Activated T-cell treated with anti-CD3 and anti-CD28 coated beads, Interleukin-2, amount 50 U/mL, for 1 hour (primary cell): Measurements from ENCODE around the gene PTPRU.

ENCODE experiments used
- DNase-seq: peaks from one replicate; pipeline ENCODE4 v3.0.0-alpha.2; 2020

Gene PTPRU

GRCh38 chr1:29247571-29248273, 11.4 kb downstream of the PTPRU start:
- DNase-seq = no peak

DNA sequence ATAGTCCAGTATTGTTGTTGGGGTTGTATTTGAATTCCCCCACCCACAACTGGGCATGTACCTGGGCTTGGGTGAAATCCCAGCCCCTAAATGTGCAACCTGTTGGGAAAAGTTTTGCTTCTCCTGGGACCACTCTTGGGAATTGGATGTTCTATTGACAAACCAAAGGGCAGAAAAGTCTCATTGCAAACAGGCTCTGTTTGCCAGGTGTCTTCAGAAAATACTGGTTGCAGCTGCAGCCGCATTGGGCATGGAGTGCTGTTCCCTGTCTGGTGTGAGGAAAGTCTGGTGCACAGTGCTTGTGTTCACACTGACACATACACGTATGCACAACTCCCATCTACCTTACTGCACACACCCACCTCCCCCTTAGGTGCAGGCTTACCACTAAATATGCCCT, 12.1 kb downstream of the PTPRU start:
- DNase-seq = no peak

GRCh38 chr1:29249170-29249691, 12.9 kb downstream of the PTPRU start:
- DNase-seq = no peak

DNA sequence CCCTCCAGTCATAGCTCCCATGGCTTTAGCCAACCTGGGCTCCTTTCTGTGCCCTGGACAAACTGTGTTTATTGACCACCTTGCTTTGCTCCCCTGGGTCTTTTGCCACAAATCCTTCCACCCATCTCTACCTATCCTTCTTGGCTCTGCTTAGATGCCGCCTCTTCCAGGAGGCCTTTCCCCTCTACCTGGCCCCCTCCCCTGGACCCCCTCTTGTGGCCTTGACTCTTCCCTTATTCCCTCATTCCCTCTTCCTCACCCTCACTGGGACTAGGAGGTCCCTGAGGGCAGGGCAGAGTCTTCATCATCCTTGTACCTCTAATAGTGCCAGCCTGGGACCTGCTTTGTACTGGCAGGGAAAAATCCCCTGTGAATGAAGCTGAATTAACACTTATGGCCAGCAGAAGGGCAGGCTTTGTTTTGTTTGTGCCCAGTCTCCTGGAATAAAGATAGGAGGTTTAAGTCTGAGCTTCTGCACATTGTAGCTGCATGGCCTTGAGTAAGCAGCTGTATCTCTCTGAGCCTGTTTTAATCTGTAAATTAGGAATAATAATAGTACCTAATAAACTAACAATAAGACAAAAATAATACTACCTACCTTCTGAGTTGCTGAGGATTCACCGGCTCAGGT, 13.7 kb downstream of the PTPRU start:
- no peak for DNase-seq

DNA sequence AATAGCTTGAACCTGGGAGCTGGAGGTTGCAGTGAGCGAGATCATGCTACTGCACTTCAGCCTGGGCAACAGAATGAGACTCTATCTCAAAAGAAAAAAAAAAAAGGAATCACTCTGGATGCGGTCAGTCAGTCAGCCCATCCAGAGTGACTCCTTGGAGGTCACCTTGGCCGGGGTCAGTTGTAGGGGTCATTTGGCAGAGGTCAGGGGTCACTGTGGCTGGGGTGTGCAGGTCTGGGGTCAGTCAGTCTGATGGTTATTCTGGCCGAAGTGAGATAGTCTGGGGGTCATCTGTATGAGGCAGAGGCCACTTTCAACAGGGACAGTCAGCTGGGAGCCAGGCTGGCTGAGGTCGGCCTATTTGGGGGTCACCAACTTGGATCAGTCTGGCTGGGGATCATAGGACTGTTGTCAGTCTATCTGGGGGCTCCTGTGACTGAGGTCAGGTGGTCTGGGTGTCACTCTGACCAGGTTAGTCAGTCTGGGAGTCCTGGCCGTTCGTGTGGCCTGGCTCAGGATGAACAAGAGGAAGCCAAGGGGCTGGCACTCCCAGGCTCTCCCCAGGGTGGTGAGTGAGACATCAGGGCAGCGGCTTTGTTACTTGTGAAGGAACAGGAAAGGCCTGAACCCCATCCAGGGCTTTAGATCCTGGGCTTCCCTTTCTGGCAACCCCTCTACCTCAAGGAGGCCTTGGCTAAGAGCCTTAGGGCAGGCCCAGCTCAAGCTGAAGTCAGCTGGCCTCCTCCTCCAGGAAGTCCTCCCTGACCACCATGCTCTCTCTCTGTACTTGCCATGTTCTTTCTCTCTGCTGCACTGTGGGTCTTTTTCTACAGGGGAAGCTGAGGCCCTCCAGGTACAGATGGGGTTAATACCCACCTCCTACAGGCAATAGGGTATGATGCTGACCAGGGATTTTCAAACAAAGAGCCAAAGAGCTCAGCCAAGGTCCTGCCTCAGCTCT, 15.1 kb downstream of the PTPRU start:
- DNase-seq = no peak

DNA sequence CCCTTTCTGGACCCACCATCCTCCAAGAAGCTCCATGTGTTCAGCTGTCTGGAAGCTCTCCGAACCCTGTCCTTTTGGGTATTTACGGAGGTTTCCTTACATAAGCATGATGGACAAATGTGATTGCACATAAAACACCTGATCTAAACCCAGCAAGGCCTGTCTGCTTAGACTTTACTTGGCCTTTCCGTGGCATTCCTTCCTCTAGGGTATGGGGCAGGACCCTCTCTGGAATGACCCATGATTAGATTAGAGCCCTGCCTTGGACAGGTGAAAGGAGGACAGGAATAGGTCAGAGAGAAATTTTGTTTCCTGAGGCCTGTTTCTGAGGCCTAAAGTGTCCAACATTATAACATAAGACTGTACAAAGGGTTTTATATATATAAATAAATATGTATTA, 16.9 kb downstream of the PTPRU start:
- DNase-seq = no peak

- DNase-seq = no peak
Measured at GRCh38 chr1:29254346-29254745, 18.0 kb downstream of the PTPRU start.

DNA sequence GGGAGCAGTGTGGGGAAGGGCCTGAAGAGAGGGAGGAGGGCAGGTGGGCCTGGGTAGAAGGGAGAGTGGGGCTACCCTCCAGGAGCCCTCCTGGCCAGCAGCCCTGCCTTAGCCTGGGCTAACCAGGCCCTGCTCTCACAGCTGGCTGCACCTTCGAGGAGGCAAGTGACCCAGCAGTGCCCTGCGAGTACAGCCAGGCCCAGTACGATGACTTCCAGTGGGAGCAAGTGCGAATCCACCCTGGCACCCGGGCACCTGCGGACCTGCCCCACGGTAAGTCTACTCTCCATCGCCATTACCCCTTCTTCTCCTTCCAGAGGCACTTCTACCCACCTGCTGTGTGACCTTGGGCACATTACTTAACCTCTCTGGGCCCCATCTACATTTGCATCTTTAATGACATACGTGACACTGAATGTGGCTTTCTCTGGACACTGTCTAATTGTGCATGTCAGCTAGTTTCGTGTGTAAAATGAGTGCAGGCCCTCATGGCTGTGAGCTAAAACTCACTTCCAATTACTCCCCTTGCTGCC, 18.9 kb downstream of the PTPRU start:
- DNase-seq = no peak

DNA sequence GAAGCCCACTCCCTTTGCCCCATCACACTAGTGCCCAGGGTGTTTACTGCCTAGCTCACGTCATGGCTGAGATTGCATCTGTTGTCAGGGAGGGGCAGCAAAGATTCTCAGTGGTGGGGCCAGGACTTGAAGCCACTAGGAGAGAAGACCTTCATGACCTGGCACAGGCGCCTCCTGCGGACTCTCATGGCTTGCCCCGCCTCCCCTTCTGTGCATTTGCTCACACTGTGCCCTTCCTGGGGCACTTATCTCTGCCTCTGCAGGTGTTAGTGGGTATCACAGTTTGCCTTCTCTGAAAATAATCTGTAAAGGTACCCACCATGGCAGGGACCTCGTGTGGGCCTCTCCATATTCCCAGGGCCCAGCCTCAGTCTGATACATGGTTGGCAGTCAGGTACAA, 20.1 kb downstream of the PTPRU start:
- DNase-seq = no peak

GRCh38 chr1:29256979-29257804, 20.9 kb downstream of the PTPRU start:
- no peak for DNase-seq

DNA sequence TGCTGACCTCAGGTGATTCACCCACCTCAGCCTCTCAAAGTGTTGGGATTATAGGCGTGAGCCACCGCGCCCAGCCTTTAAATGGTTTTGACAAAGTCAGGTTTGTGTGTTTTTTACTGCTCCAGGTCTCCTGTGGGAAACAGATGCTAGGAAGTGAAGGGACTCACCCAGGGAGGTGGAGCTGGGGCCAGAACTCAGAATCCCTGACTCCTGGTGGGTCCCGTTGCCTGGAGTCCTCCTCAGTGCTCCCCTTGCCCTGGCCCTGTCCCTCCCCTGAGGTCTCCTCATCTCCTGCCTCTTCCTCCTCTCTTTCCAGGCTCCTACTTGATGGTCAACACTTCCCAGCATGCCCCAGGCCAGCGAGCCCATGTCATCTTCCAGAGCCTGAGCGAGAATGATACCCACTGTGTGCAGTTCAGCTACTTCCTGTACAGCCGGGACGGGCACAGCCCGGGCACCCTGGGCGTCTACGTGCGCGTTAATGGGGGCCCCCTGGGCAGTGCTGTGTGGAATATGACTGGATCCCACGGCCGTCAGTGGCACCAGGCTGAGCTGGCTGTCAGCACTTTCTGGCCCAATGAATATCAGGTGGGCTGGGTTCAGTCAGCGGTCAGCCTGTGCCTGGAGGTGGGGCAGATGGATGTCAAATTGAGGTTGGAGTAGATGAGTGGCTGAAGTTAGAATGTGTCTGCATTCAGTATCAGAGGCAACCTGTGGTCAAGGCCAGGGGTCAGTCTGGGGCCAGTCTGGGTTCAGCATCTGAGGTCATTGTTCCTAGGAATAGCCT, 22.1 kb downstream of the PTPRU start:
- DNase-seq = no peak

- no peak for DNase-seq
Measured at GRCh38 chr1:29258976-29259801, 22.9 kb downstream of the PTPRU start.

- peak; percentile 49 for DNase-seq
Measured at GRCh38 chr1:29259802-29260441, 23.6 kb downstream of the PTPRU start.

DNA sequence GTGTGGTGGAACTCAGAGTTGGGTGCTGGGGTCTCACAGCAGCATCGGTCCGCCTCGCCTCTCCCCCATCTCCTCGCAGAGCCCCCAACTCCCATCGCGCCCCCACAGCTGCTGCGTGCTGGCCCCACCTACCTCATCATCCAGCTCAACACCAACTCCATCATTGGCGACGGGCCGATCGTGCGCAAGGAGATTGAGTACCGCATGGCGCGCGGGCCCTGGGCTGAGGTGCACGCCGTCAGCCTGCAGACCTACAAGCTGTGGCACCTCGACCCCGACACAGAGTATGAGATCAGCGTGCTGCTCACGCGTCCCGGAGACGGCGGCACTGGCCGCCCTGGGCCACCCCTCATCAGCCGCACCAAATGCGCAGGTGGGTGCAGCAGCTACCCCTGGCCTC, 24.2 kb downstream of the PTPRU start:
- no peak for DNase-seq

- DNase-seq = no peak
Measured at GRCh38 chr1:29264773-29265389, 28.6 kb downstream of the PTPRU start.

- no peak for DNase-seq
Measured at GRCh38 chr1:29266912-29267311, 30.6 kb downstream of the PTPRU start.

DNA sequence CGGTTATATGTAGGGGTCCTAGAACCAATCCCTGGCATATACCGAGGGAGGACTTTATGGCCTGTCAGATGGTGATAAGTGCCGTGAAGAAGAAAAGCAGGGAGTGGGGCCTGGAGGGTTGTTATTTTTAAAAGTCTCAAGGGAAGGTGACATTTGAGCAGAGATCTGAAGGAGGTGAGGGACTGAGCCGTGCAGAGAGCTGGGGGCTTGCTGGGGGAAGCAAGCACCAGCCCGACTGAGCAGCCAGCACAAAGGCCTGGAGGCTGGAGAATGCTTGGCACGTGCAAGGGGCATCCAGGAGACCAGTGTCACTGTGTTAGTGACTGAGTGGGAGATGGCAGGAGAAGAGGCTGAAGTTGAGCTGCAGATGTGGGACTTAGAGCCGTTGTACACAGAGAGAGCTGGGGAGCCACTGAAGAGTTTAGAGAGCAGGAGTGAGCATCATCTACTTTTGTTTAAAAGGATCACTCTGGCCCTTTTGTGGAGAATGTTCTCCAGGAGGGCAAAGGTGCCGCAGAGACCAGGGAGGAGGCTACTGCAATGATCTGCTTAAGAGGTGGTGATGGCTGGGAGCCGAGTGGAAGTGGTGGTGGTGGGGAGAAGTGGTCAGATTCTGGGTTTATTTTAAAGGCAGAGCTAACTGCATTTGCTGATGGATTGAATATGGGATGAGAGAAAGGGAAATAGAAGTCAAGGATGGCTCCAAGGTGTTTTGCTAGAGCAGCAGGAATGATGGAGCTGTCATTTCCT, 31.2 kb downstream of the PTPRU start:
- no peak for DNase-seq

- DNase-seq = no peak
Measured at GRCh38 chr1:29269382-29269781, 33.1 kb downstream of the PTPRU start.
